GM12892 (cell line): ENCODE measurements around the gene PAX2.

ENCODE experiments used
- POLR2AphosphoS5 ChIP-seq: IDR thresholded peaks from 2 replicates; pipeline ENCODE4 v1.6.1; 2011; ENCODE audit warnings: low read depth, low read length, control low read depth
- TAF1 ChIP-seq: IDR thresholded peaks from 2 replicates; pipeline ENCODE4 v1.6.1; 2011; ENCODE audit warnings: low read depth, mild to moderate bottlenecking, control low read depth, low read length, borderline replicate concordance

- TF ChIP-seq POLR2AphosphoS5 = no peak
- no peak for TF ChIP-seq TAF1
Measured at GRCh38 chr10:100761191-100761590, 15.8 kb downstream of the PAX2 start.
